ENCODE data around the gene PCDHB16.

The PCDHB16 gene

GRCh38 chr5:141234109-141234667 lies 52.0 kb downstream of the PCDHB16 start:
- no peak for DNase-seq (ENCODE audit: low read depth)
